K562 (cell line): ENCODE measurements around the gene IKBKG. TPM values are rescaled to one million over a fixed set of nuclear protein-coding genes. Genes with fewer than 3 reads are reported as not detected.

Experiments used
- ATAC-seq: fragments of 200-7000 bp; cut with Tn5 transposase; 3 replicates; pipeline ENCODE4 v1.9.1; 2020; ENCODE audit warnings: moderate library complexity
- BruUV-seq: library from RNA; stranded (reverse); fragments of 400-500 nt; replicated peaks from 2 replicates; lab custom pipeline; 2021; lab: Mats Ljungman, UMichigan
- CTCF ChIA-PET: fragments of 300-600 bp; formaldehyde crosslinking; extraction: SDS; loops from one replicate; lab custom pipeline; 2021; ENCODE audit warnings: low intra/inter-chr PET ratio; lab: Yijun Ruan, JAX
- POLR2A ChIA-PET: fragments of 300-600, 350-650 bp; sonication (Branson Sonifier 250); formaldehyde crosslinking; extraction: SDS; loops from one replicate; lab custom pipeline; 2021; ENCODE audit warnings: antibody characterized with exemption, inconsistent platforms; lab: Yijun Ruan, JAX
- DNase-seq, 4 experiments: peaks; one replicate each; pipeline versions ENCODE4 v3.0.0 to v3.0.0-alpha.2; 2011 to 2018; ENCODE audit warnings: low spot score in 3 of 4, mixed read lengths in 3 of 4; ENCODE audit errors: extremely low read depth in 1 of 4
- FAIRE-seq: peaks from 2 replicates; lab custom pipeline; 2011; peaks lifted over from hg19 to GRCh38; lab: Jason Lieb, UNC
- H2AFZ ChIP-seq: 2 replicates; pipeline ENCODE4 v1.6.0; 2011; ENCODE audit warnings: low read depth, low read length, control low read depth, inconsistent platforms
- H3K27ac ChIP-seq: fragments of 200-600 bp; 3 replicates; pipeline ENCODE4 v1.8.0; 2011; ENCODE audit warnings: low read depth, mild to moderate bottlenecking, control low read depth, inconsistent platforms, low read length, moderate library complexity, mixed read lengths; ENCODE audit errors: extremely low read depth
- H3K27me3 ChIP-seq, 2 experiments: fragments of 300-600 bp in 1 of 2; 2 replicates in 1 of 2; 3 replicates in 1 of 2; pipeline versions ENCODE4 v1.6.0 to v1.8.0; 2011; ENCODE audit warnings: inconsistent platforms in 2 of 2, low read length in 2 of 2, mild to moderate bottlenecking in 1 of 2, mixed read lengths in 1 of 2, moderate library complexity in 1 of 2; ENCODE audit not compliant: control insufficient read depth in 2 of 2, insufficient read depth in 2 of 2
- H3K36me3 ChIP-seq: fragments of 300-600 bp; 3 replicates; pipeline ENCODE4 v1.8.0; 2011; ENCODE audit warnings: mild to moderate bottlenecking, low read length, inconsistent platforms; ENCODE audit not compliant: control insufficient read depth, insufficient read depth
- H3K4me1 ChIP-seq, 2 experiments: fragments of 200-600 bp in 1 of 2; replicated peaks in 1 of 2; 2 replicates in 1 of 2; 3 replicates in 1 of 2; pipeline versions ENCODE4 v1.5.1 to v1.8.0; 2011; ENCODE audit warnings: inconsistent platforms in 2 of 2, low read length in 2 of 2, mild to moderate bottlenecking in 1 of 2, mixed read lengths in 1 of 2, moderate library complexity in 1 of 2; ENCODE audit not compliant: control insufficient read depth in 2 of 2, insufficient read depth in 2 of 2
- H3K4me2 ChIP-seq: 2 replicates; pipeline ENCODE4 v1.6.1; 2011; ENCODE audit warnings: low read length, control low read depth, inconsistent platforms, mixed read lengths; ENCODE audit not compliant: insufficient read depth
- H3K4me3 ChIP-seq: fragments of 200-600 bp; sonication (generic), shearing (Covaris generic); 2 replicates; pipeline ENCODE4 v1.5.1; 2016; ENCODE audit warnings: control low read depth, inconsistent platforms
- H3K79me2 ChIP-seq: fragments of 200-600 bp; 3 replicates; pipeline ENCODE4 v1.8.0; 2011; ENCODE audit warnings: low read length, inconsistent platforms; ENCODE audit not compliant: control insufficient read depth, insufficient read depth
- H3K9ac ChIP-seq, 2 experiments: 2 replicates each; pipeline versions ENCODE4 v1.6.0 to v1.6.1; 2011; ENCODE audit warnings: low read depth in 2 of 2, low read length in 2 of 2, control low read depth in 1 of 2, inconsistent platforms in 1 of 2, mild to moderate bottlenecking in 1 of 2, mixed read lengths in 1 of 2; ENCODE audit not compliant: insufficient read depth in 1 of 2
- H3K9me1 ChIP-seq: one replicate; pipeline ENCODE4 v1.6.0; 2011; ENCODE audit warnings: inconsistent platforms, mild to moderate bottlenecking, low read length, moderate library complexity; ENCODE audit not compliant: control insufficient read depth, insufficient read depth
- H3K9me3 ChIP-seq: replicated peaks from 2 replicates; pipeline ENCODE4 v1.5.1; 2011; ENCODE audit warnings: low read depth, low read length, inconsistent platforms; ENCODE audit not compliant: control insufficient read depth, insufficient read depth
- H4K20me1 ChIP-seq: replicated peaks from 2 replicates; pipeline ENCODE4 v1.6.1; 2011; ENCODE audit warnings: low read length, inconsistent platforms, mixed read lengths; ENCODE audit not compliant: control insufficient read depth, insufficient read depth
- CREBBP ChIP-seq: IDR thresholded peaks from one replicate; pipeline ENCODE4 v1.6.1; 2012; ENCODE audit warnings: low read depth, mild to moderate bottlenecking, control low read depth, inconsistent platforms, low read length
- CREM ChIP-seq: IDR thresholded peaks from 2 replicates; pipeline ENCODE4 v1.6.1; 2014; ENCODE audit warnings: antibody characterized with exemption, low read depth
- ILF3 ChIP-seq: fragments of 450-650 bp; IDR thresholded peaks from 2 replicates; pipeline ENCODE4 v1.6.1; 2018; ENCODE audit warnings: antibody characterized with exemption, mild to moderate bottlenecking, moderate library complexity, borderline replicate concordance
- NFE2 ChIP-seq: IDR thresholded peaks from 2 replicates; pipeline ENCODE4 v1.6.1; 2014; ENCODE audit warnings: antibody characterized with exemption, low read depth
- PHB2 ChIP-seq: fragments of 450-650 bp; IDR thresholded peaks from 2 replicates; pipeline ENCODE4 v1.6.1; 2017; ENCODE audit warnings: low read depth
- VEZF1 ChIP-seq: fragments of 200-800 bp; sonication (Bioruptor generic); IDR thresholded peaks from 2 replicates; pipeline ENCODE4 v1.6.1; 2017; ENCODE audit warnings: missing genetic modification characterization, missing compliant biosample characterization
- WGBS: fragments of 100-300 bp; shearing (Covaris generic); methylation state at CpG from one replicate; pipeline ENCODE4 v1.1.6; 2016; ENCODE audit warnings: low coverage, mixed read lengths; ENCODE audit not compliant: insufficient coverage; ENCODE audit errors: missing lambda C conversion rate; 5-methylcytosine and 5-hydroxymethylcytosine counted together
- in situ Hi-C: fragments of 300-500 bp; cut with MboI; formaldehyde crosslinking; loops from 4 replicates; pipeline ENCODE4 v1.15.0; 2018; ENCODE audit warnings: inconsistent platforms, mixed read lengths
- intact Hi-C: fragments of 100-400 bp; cut with micrococcal nuclease; formaldehyde crosslinking; loops from 2 replicates; pipeline ENCODE4 v1.14.2; 2022
- polyA plus RNA-seq, 8 experiments: library from polyadenylated mRNA; depleted of rRNA in 4 of 8; stranded (reverse) in 5 of 8; unstranded in 3 of 8; fragments of >200 nt; fragmentation: Nextera tagmentation in 2 of 8; fragmentation: Illumina TruSeq in 1 of 8; extraction: Ambion mirVana in 2 of 8; extraction: Trizol in 1 of 8; gene quantifications; 2 replicates each; pipeline versions ENCODE4 v1.2.1 to v1.2.3, GENCODE V29; 2011 to 2014; ENCODE audit warnings: inconsistent platforms in 1 of 8, missing spikeins in 1 of 8
- total RNA-seq, 7 experiments: library from RNA; depleted of rRNA in 6 of 7; stranded (reverse); fragments of >200 nt in 6 of 7; fragmentation: Illumina TruSeq in 2 of 7; extraction: Trizol in 2 of 7; gene quantifications; 2 replicates each; pipeline versions ENCODE4 v1.2.1 to v1.2.3, GENCODE V29; 2011 to 2021; ENCODE audit warnings: low replicate concordance in 1 of 7
- TF ChIP-seq, protein P1 (sequence below), 3 experiments: IDR thresholded peaks in 2 of 3; conservative IDR thresholded peaks in 1 of 3; 2 replicates each; pipeline ENCODE4 v1.5.1; 2011 to 2012; ENCODE audit warnings: low read length in 3 of 3, mild to moderate bottlenecking in 3 of 3, control low read depth in 2 of 3, improper control_type of control experiment in 1 of 3, inconsistent platforms in 1 of 3, low read depth in 1 of 3, mixed read lengths in 1 of 3, moderate library complexity in 1 of 3; ENCODE audit not compliant: insufficient read depth in 2 of 3
- TF ChIP-seq, protein P2 (sequence below): fragments of 200-600 bp; sonication (generic); IDR thresholded peaks from one replicate; pipeline ENCODE4 v1.6.1; 2012; ENCODE audit warnings: mild to moderate bottlenecking, low read depth, low read length, inconsistent platforms

The IKBKG gene
- total and polyA plus RNA-seq, 9 of the 15 experiments (the other 6 are each of a cell fraction or from before 2014, with no cell fraction given): 0.68 to 60.0 (median 21.9) TPM

- Histone ChIP-seq H3K27ac (no peak overlapping the region), H3K9ac (no peak overlapping the region), H3K36me3 (no peaks in the 10 kb centered on the region), H2AFZ (no peak overlapping the region), H3K27me3 (peaks cover 0 to 15% of the 10 kb centered on the region in 2 experiments; a peak in 2 of 5 replicates), H3K9me1 (no peaks in the 10 kb centered on the region), H3K4me3 (no peak overlapping the region), H3K79me2 (no peaks in the 10 kb centered on the region), H4K20me1 (no peaks in the 10 kb centered on the region), H3K4me2 (no peak overlapping the region), H3K4me1 (no peaks in the 10 kb centered on the region), H3K9me3 (no peaks in the 10 kb centered on the region; the same call in 1 of the 2 replicates)
- CTCF ChIA-PET: no interaction called here
- FAIRE-seq (no peak), DNase-seq (no peak), ATAC-seq (no peak)
- WGBS: 0% methylated on average over 5 of the region's 5 CpGs
- BruUV-seq: no TSS peak
- in situ Hi-C loops: loop anchor here (25.0 kb wide), 1 partner anchor 144 kb away; no protein-coding TSS in a partner anchor
- intact Hi-C loops: no loop called here
- POLR2A ChIA-PET: no interaction called here
- TF ChIP-seq CREM: no peak
- TF ChIP-seq, protein P1, sequence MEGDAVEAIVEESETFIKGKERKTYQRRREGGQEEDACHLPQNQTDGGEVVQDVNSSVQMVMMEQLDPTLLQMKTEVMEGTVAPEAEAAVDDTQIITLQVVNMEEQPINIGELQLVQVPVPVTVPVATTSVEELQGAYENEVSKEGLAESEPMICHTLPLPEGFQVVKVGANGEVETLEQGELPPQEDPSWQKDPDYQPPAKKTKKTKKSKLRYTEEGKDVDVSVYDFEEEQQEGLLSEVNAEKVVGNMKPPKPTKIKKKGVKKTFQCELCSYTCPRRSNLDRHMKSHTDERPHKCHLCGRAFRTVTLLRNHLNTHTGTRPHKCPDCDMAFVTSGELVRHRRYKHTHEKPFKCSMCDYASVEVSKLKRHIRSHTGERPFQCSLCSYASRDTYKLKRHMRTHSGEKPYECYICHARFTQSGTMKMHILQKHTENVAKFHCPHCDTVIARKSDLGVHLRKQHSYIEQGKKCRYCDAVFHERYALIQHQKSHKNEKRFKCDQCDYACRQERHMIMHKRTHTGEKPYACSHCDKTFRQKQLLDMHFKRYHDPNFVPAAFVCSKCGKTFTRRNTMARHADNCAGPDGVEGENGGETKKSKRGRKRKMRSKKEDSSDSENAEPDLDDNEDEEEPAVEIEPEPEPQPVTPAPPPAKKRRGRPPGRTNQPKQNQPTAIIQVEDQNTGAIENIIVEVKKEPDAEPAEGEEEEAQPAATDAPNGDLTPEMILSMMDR (IDR thresholded peaks at IDR 0.05 in 2 of 3, conservative IDR thresholded peaks at IDR 0.05 in 1 of 3; ENCODE audit: insufficient read depth in 2 of 3, low read depth in 1 of 3, low read length in 3 of 3): no peak
- TF ChIP-seq VEZF1 (CRISPR knock-in tag): no peak
- no peak for TF ChIP-seq NFE2
- TF ChIP-seq CREBBP: no peak
- TF ChIP-seq, protein P2, sequence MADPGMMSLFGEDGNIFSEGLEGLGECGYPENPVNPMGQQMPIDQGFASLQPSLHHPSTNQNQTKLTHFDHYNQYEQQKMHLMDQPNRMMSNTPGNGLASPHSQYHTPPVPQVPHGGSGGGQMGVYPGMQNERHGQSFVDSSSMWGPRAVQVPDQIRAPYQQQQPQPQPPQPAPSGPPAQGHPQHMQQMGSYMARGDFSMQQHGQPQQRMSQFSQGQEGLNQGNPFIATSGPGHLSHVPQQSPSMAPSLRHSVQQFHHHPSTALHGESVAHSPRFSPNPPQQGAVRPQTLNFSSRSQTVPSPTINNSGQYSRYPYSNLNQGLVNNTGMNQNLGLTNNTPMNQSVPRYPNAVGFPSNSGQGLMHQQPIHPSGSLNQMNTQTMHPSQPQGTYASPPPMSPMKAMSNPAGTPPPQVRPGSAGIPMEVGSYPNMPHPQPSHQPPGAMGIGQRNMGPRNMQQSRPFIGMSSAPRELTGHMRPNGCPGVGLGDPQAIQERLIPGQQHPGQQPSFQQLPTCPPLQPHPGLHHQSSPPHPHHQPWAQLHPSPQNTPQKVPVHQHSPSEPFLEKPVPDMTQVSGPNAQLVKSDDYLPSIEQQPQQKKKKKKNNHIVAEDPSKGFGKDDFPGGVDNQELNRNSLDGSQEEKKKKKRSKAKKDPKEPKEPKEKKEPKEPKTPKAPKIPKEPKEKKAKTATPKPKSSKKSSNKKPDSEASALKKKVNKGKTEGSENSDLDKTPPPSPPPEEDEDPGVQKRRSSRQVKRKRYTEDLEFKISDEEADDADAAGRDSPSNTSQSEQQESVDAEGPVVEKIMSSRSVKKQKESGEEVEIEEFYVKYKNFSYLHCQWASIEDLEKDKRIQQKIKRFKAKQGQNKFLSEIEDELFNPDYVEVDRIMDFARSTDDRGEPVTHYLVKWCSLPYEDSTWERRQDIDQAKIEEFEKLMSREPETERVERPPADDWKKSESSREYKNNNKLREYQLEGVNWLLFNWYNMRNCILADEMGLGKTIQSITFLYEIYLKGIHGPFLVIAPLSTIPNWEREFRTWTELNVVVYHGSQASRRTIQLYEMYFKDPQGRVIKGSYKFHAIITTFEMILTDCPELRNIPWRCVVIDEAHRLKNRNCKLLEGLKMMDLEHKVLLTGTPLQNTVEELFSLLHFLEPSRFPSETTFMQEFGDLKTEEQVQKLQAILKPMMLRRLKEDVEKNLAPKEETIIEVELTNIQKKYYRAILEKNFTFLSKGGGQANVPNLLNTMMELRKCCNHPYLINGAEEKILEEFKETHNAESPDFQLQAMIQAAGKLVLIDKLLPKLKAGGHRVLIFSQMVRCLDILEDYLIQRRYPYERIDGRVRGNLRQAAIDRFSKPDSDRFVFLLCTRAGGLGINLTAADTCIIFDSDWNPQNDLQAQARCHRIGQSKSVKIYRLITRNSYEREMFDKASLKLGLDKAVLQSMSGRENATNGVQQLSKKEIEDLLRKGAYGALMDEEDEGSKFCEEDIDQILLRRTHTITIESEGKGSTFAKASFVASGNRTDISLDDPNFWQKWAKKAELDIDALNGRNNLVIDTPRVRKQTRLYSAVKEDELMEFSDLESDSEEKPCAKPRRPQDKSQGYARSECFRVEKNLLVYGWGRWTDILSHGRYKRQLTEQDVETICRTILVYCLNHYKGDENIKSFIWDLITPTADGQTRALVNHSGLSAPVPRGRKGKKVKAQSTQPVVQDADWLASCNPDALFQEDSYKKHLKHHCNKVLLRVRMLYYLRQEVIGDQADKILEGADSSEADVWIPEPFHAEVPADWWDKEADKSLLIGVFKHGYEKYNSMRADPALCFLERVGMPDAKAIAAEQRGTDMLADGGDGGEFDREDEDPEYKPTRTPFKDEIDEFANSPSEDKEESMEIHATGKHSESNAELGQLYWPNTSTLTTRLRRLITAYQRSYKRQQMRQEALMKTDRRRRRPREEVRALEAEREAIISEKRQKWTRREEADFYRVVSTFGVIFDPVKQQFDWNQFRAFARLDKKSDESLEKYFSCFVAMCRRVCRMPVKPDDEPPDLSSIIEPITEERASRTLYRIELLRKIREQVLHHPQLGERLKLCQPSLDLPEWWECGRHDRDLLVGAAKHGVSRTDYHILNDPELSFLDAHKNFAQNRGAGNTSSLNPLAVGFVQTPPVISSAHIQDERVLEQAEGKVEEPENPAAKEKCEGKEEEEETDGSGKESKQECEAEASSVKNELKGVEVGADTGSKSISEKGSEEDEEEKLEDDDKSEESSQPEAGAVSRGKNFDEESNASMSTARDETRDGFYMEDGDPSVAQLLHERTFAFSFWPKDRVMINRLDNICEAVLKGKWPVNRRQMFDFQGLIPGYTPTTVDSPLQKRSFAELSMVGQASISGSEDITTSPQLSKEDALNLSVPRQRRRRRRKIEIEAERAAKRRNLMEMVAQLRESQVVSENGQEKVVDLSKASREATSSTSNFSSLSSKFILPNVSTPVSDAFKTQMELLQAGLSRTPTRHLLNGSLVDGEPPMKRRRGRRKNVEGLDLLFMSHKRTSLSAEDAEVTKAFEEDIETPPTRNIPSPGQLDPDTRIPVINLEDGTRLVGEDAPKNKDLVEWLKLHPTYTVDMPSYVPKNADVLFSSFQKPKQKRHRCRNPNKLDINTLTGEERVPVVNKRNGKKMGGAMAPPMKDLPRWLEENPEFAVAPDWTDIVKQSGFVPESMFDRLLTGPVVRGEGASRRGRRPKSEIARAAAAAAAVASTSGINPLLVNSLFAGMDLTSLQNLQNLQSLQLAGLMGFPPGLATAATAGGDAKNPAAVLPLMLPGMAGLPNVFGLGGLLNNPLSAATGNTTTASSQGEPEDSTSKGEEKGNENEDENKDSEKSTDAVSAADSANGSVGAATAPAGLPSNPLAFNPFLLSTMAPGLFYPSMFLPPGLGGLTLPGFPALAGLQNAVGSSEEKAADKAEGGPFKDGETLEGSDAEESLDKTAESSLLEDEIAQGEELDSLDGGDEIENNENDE: no peak
- TF ChIP-seq ILF3: no peak
- TF ChIP-seq PHB2: no peak
Observed at GRCh38 chrX:154593201-154593600, 45.8 kb downstream of the IKBKG start.
